ENCODE data around the gene FRS2.

GRCh38 chr12:69516950-69517349 is 46.8 kb downstream of the FRS2 start:
- TF ChIP-seq POLR2A (IDR thresholded peaks at IDR 0.05): no peak
- TF ChIP-seq, protein P1, sequence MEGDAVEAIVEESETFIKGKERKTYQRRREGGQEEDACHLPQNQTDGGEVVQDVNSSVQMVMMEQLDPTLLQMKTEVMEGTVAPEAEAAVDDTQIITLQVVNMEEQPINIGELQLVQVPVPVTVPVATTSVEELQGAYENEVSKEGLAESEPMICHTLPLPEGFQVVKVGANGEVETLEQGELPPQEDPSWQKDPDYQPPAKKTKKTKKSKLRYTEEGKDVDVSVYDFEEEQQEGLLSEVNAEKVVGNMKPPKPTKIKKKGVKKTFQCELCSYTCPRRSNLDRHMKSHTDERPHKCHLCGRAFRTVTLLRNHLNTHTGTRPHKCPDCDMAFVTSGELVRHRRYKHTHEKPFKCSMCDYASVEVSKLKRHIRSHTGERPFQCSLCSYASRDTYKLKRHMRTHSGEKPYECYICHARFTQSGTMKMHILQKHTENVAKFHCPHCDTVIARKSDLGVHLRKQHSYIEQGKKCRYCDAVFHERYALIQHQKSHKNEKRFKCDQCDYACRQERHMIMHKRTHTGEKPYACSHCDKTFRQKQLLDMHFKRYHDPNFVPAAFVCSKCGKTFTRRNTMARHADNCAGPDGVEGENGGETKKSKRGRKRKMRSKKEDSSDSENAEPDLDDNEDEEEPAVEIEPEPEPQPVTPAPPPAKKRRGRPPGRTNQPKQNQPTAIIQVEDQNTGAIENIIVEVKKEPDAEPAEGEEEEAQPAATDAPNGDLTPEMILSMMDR (IDR thresholded peaks at IDR 0.05 in 8 of 11, conservative IDR thresholded peaks at IDR 0.05 in 3 of 11): no peak

Data from spleen (tissue), 7 donors.